Measurements from ENCODE around the gene RAB33A. TPM values are rescaled to one million over a fixed set of nuclear protein-coding genes. Genes with fewer than 3 reads are reported as not detected.

Gene RAB33A
- total and polyA plus RNA-seq, 5 donors from 2014 or later, result 7.9 to 33.1 (median 31.0) TPM

GRCh38 chrX:130184857-130185256 is 13.1 kb downstream of the RAB33A start:
- DNase-seq (no peak), ATAC-seq (ENCODE audit: low read depth in 2 of 2) (no peak)
- no peak overlapping the region for H3K4me3 Mint-ChIP-seq
- peaks cover under 1 to 24% (median 3%) of the 10 kb centered on the region in 4 donors for H3K4me1 Mint-ChIP-seq
- peak overlapping the region in 2 of 3 donors; percentile 81 to 84 for H3K27ac Mint-ChIP-seq
- peaks cover 7% of the 10 kb centered on the region for H3K4me1 ChIP-seq (ENCODE audit: control insufficient read depth, insufficient read depth, low read length, poor library complexity, severe bottlenecking)
- no peak overlapping the region for H3K27ac ChIP-seq (ENCODE audit: insufficient read depth, low read length, poor library complexity, severe bottlenecking)
- H3K9me3 Mint-ChIP-seq, result no peaks in the 10 kb centered on the region
- H3K36me3 Mint-ChIP-seq, result peaks cover 4% of the 10 kb centered on the region
- no peaks in the 10 kb centered on the region for H3K27me3 ChIP-seq (ENCODE audit: control insufficient read depth, insufficient read depth, low read length)
- H3K4me3 ChIP-seq (ENCODE audit: low read depth, low read length), result no peak overlapping the region
- H3K36me3 ChIP-seq (ENCODE audit: control insufficient read depth, insufficient read depth, low read length), result peaks cover 7% of the 10 kb centered on the region
- H3K27me3 Mint-ChIP-seq, result no peaks in the 10 kb centered on the region
- no peaks in the 10 kb centered on the region for H3K9me3 ChIP-seq (ENCODE audit: control insufficient read depth in 2 of 2, low read length in 2 of 2)

GRCh38 chrX:130186651-130187050 is 14.9 kb downstream of the RAB33A start:
- peaks cover 5% of the 10 kb centered on the region for H3K4me1 ChIP-seq (ENCODE audit: control insufficient read depth, insufficient read depth, low read length, poor library complexity, severe bottlenecking)
- H3K36me3 Mint-ChIP-seq, result peaks cover 4% of the 10 kb centered on the region
- H3K27ac Mint-ChIP-seq, result no peak overlapping the region
- H3K4me1 Mint-ChIP-seq, result peaks cover 0 to 21% (median 0%) of the 10 kb centered on the region in 4 donors
- peaks cover 7% of the 10 kb centered on the region for H3K36me3 ChIP-seq (ENCODE audit: control insufficient read depth, insufficient read depth, low read length)
- DNase-seq, result no peak
- no peaks in the 10 kb centered on the region for H3K9me3 ChIP-seq (ENCODE audit: control insufficient read depth in 2 of 2, low read length in 2 of 2)
- no peaks in the 10 kb centered on the region for H3K9me3 Mint-ChIP-seq
- no peaks in the 10 kb centered on the region for H3K27me3 Mint-ChIP-seq
- no peak overlapping the region for H3K27ac ChIP-seq (ENCODE audit: insufficient read depth, low read length, poor library complexity, severe bottlenecking)
- H3K4me3 Mint-ChIP-seq, result no peak overlapping the region
- H3K27me3 ChIP-seq (ENCODE audit: control insufficient read depth, insufficient read depth, low read length), result no peaks in the 10 kb centered on the region
- H3K4me3 ChIP-seq (ENCODE audit: low read depth, low read length), result no peak overlapping the region
- ATAC-seq (ENCODE audit: low read depth in 2 of 2), result no peak

GRCh38 chrX:130190801-130191200 is 19.0 kb downstream of the RAB33A start:
- Histone ChIP-seq H3K27ac (ENCODE audit: insufficient read depth, low read length, poor library complexity, severe bottlenecking) (no peak overlapping the region), H3K4me3 (ENCODE audit: low read depth, low read length) (no peak overlapping the region), H3K9me3 (ENCODE audit: control insufficient read depth in 2 of 2, low read length in 2 of 2) (no peaks in the 10 kb centered on the region), H3K4me1 (ENCODE audit: control insufficient read depth, insufficient read depth, low read length, poor library complexity, severe bottlenecking) (no peaks in the 10 kb centered on the region), H3K27me3 (ENCODE audit: control insufficient read depth, insufficient read depth, low read length) (no peaks in the 10 kb centered on the region), H3K36me3 (ENCODE audit: control insufficient read depth, insufficient read depth, low read length) (no peaks in the 10 kb centered on the region)
- no peak overlapping the region for H3K4me3 Mint-ChIP-seq
- H3K4me1 Mint-ChIP-seq, result peaks cover 0 to 5% (median 3%) of the 10 kb centered on the region in 4 donors
- ATAC-seq (ENCODE audit: low read depth in 2 of 2) (no peak), DNase-seq (no peak)
- no peak overlapping the region for H3K27ac Mint-ChIP-seq
- H3K27me3 Mint-ChIP-seq, result no peaks in the 10 kb centered on the region
- H3K9me3 Mint-ChIP-seq, result no peaks in the 10 kb centered on the region
- no peaks in the 10 kb centered on the region for H3K36me3 Mint-ChIP-seq

DNA sequence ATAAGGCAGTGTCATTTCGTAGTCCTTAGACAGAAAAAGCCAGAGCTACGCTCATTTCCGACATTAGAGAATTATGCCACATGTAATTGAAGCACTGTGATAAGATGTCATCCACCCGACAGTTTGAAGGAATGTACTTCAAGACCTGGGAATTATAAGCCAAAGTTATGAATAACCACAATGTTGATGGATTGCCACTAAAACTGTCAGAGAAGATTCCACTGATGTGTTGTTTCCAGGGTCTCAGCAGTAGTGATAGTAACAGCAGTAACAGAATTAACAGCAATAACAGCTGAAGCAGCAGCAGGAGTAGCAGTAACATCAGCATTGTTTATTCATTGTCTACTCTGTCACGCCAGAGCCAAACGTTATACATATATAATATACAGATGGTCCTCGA is 24.7 kb downstream of the RAB33A start:
- no peaks in the 10 kb centered on the region for H3K36me3 ChIP-seq (ENCODE audit: control insufficient read depth, insufficient read depth, low read length)
- no peak overlapping the region for H3K4me3 Mint-ChIP-seq
- H3K4me1 Mint-ChIP-seq, result peaks cover 0 to 9% (median 3%) of the 10 kb centered on the region in 4 donors
- H3K9me3 ChIP-seq (ENCODE audit: control insufficient read depth in 2 of 2, low read length in 2 of 2), result no peaks in the 10 kb centered on the region
- H3K9me3 Mint-ChIP-seq, result no peaks in the 10 kb centered on the region
- no peaks in the 10 kb centered on the region for H3K27me3 Mint-ChIP-seq
- no peak overlapping the region for H3K27ac ChIP-seq (ENCODE audit: insufficient read depth, low read length, poor library complexity, severe bottlenecking)
- H3K36me3 Mint-ChIP-seq, result no peaks in the 10 kb centered on the region
- no peak for ATAC-seq (ENCODE audit: low read depth in 2 of 2)
- H3K4me1 ChIP-seq (ENCODE audit: control insufficient read depth, insufficient read depth, low read length, poor library complexity, severe bottlenecking), result no peaks in the 10 kb centered on the region
- H3K27ac Mint-ChIP-seq, result no peak overlapping the region
- no peak for DNase-seq
- no peaks in the 10 kb centered on the region for H3K27me3 ChIP-seq (ENCODE audit: control insufficient read depth, insufficient read depth, low read length)
- H3K4me3 ChIP-seq (ENCODE audit: low read depth, low read length), result no peak overlapping the region

DNA sequence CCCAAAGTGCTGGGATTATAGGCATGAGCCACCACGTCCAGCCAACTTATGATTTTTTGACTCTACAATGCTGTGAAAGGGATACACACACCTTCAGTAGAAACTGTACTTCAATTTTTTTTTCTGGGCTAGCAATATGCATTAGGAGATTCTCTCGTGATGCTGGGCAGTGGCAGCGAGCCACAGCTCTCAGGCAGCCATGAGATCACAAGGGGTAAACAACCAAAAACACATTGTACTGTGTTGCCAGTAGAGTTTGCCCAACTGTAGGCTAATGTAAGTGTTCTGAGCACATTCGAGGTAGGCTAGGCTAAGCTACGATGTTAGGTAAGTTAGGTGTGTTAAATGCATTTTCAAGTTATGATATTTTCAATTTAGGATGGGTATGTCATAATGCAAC is 25.7 kb downstream of the RAB33A start:
- ATAC-seq (ENCODE audit: low read depth in 2 of 2) (no peak), DNase-seq (no peak)
- peaks cover 0 to 5% (median under 1%) of the 10 kb centered on the region in 4 donors for H3K4me1 Mint-ChIP-seq
- no peak overlapping the region for H3K4me3 Mint-ChIP-seq
- no peak overlapping the region for H3K27ac Mint-ChIP-seq
- Histone ChIP-seq H3K27ac (ENCODE audit: insufficient read depth, low read length, poor library complexity, severe bottlenecking) (no peak overlapping the region), H3K27me3 (ENCODE audit: control insufficient read depth, insufficient read depth, low read length) (no peaks in the 10 kb centered on the region), H3K4me3 (ENCODE audit: low read depth, low read length) (no peak overlapping the region), H3K4me1 (ENCODE audit: control insufficient read depth, insufficient read depth, low read length, poor library complexity, severe bottlenecking) (no peaks in the 10 kb centered on the region), H3K9me3 (ENCODE audit: control insufficient read depth in 2 of 2, low read length in 2 of 2) (no peaks in the 10 kb centered on the region), H3K36me3 (ENCODE audit: control insufficient read depth, insufficient read depth, low read length) (peaks cover 3% of the 10 kb centered on the region)
- no peaks in the 10 kb centered on the region for H3K9me3 Mint-ChIP-seq
- no peaks in the 10 kb centered on the region for H3K27me3 Mint-ChIP-seq
- H3K36me3 Mint-ChIP-seq, result no peaks in the 10 kb centered on the region

- Mint-ChIP-seq H3K36me3 (peaks cover 7% of the 10 kb centered on the region), H3K27ac (peak overlapping the region in 1 of 3 donors; percentile 74), H3K4me1 (peaks cover 0 to 2% (median 0%) of the 10 kb centered on the region in 4 donors), H3K27me3 (no peaks in the 10 kb centered on the region), H3K9me3 (no peaks in the 10 kb centered on the region), H3K4me3 (no peak overlapping the region)
- H3K27me3 ChIP-seq (ENCODE audit: control insufficient read depth, insufficient read depth, low read length), result no peaks in the 10 kb centered on the region
- no peak overlapping the region for H3K4me3 ChIP-seq (ENCODE audit: low read depth, low read length)
- peaks cover 9% of the 10 kb centered on the region for H3K36me3 ChIP-seq (ENCODE audit: control insufficient read depth, insufficient read depth, low read length)
- DNase-seq (no peak), ATAC-seq (ENCODE audit: low read depth in 2 of 2) (no peak)
- H3K9me3 ChIP-seq (ENCODE audit: control insufficient read depth in 2 of 2, low read length in 2 of 2), result no peaks in the 10 kb centered on the region
- no peak overlapping the region for H3K27ac ChIP-seq (ENCODE audit: insufficient read depth, low read length, poor library complexity, severe bottlenecking)
- no peaks in the 10 kb centered on the region for H3K4me1 ChIP-seq (ENCODE audit: control insufficient read depth, insufficient read depth, low read length, poor library complexity, severe bottlenecking)
Observed at GRCh38 chrX:130204647-130205046, 32.9 kb downstream of the RAB33A start.

DNA sequence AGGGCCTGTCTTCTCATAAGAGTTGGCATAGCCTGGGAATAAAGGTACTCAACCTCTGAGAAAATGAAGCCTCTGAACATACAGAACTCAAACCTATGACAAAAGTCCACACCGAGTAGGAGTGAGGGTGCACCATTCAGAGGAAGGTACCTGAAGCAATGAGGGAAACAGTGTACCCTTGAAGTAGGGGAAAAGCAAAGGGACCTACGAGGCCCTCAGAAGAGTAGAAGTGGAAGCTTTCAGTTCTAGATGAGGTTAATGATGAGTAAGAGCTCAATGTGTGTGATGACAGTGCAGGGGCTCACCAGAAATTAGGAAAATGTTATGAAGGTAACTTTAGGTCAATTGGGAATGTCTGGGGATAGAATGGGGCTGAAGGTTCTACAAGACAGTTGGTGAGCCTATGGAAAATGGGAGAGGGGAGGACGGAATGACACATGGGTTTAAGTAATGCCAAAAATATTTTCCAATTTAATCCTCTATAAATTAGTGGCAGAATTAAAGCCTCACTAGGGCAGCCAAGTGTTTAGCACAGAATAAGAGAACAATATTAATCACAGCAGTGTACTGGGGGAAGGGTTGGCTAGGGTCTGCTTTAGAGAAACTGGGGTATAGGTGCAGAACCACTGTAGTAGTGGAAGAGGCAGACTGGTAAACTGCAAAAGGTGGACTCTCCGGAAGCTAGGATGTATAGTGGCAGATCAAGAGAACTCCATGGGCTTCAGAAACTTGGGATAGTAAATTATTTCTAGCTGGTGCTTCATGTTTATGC is 39.8 kb downstream of the RAB33A start:
- H3K27me3 ChIP-seq (ENCODE audit: control insufficient read depth, insufficient read depth, low read length), result no peaks in the 10 kb centered on the region
- H3K9me3 ChIP-seq (ENCODE audit: control insufficient read depth in 2 of 2, low read length in 2 of 2), result no peaks in the 10 kb centered on the region
- no peaks in the 10 kb centered on the region for H3K4me1 ChIP-seq (ENCODE audit: control insufficient read depth, insufficient read depth, low read length, poor library complexity, severe bottlenecking)
- H3K4me1 Mint-ChIP-seq, result peaks cover 9 to 25% (median 14%) of the 10 kb centered on the region in 4 donors
- no peaks in the 10 kb centered on the region for H3K27me3 Mint-ChIP-seq
- peaks cover 11% of the 10 kb centered on the region for H3K36me3 Mint-ChIP-seq
- H3K27ac ChIP-seq (ENCODE audit: insufficient read depth, low read length, poor library complexity, severe bottlenecking), result no peak overlapping the region
- ATAC-seq (ENCODE audit: low read depth in 2 of 2), result no peak
- H3K36me3 ChIP-seq (ENCODE audit: control insufficient read depth, insufficient read depth, low read length), result peaks cover 12% of the 10 kb centered on the region
- H3K27ac Mint-ChIP-seq, result peak overlapping the region in 1 of 3 donors; percentile 4
- no peak for DNase-seq
- H3K9me3 Mint-ChIP-seq, result no peaks in the 10 kb centered on the region
- no peak overlapping the region for H3K4me3 ChIP-seq (ENCODE audit: low read depth, low read length)
- H3K4me3 Mint-ChIP-seq, result peak overlapping the region in 1 of 4 donors; percentile 80

DNA sequence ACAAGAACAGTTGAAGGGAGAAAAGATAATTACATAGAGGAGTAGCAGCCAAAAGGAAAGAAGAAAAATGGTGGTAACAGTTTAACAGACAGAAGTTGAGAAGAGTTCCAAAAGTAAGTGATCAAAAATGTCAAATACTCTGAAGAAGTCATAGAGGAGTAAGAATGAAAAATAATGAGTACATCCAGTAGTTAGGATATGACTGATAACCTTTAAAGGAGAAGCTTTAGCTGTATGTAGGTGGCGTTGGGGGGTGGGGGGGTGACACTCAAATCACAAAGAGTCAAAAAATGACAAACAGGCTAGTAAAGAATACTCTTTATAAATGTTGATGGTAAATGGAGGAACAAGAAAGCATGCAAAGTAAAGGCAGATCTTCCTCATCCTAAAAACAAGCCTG is 40.6 kb downstream of the RAB33A start:
- Mint-ChIP-seq H3K4me3 (peak overlapping the region in 3 of 4 donors; percentile 22 to 80 (median 61)), H3K9me3 (no peaks in the 10 kb centered on the region), H3K27me3 (no peaks in the 10 kb centered on the region), H3K27ac (peak overlapping the region in 1 of 3 donors; percentile 86), H3K36me3 (peaks cover 11% of the 10 kb centered on the region), H3K4me1 (peaks cover 9 to 25% (median 14%) of the 10 kb centered on the region in 4 donors)
- H3K27ac ChIP-seq (ENCODE audit: insufficient read depth, low read length, poor library complexity, severe bottlenecking), result peak overlapping the region; percentile 9
- H3K4me3 ChIP-seq (ENCODE audit: low read depth, low read length), result peak overlapping the region; percentile 19
- H3K9me3 ChIP-seq (ENCODE audit: control insufficient read depth in 2 of 2, low read length in 2 of 2), result no peaks in the 10 kb centered on the region
- H3K36me3 ChIP-seq (ENCODE audit: control insufficient read depth, insufficient read depth, low read length), result peaks cover 12% of the 10 kb centered on the region
- no peak for ATAC-seq (ENCODE audit: low read depth in 2 of 2)
- no peaks in the 10 kb centered on the region for H3K27me3 ChIP-seq (ENCODE audit: control insufficient read depth, insufficient read depth, low read length)
- H3K4me1 ChIP-seq (ENCODE audit: control insufficient read depth, insufficient read depth, low read length, poor library complexity, severe bottlenecking), result no peaks in the 10 kb centered on the region
- DNase-seq, result peak in 1 of 3 donors; percentile 15

Measured in CD4-positive, CD25-positive, alpha-beta regulatory T cell (primary cell).